Tibial artery (tissue), 4 donors: ENCODE data around the gene CEP72.

Experiments used
- DNase-seq, 2 donors: peaks; one replicate each; pipeline ENCODE4 v3.0.0-alpha.2; 2019
- H3K27ac ChIP-seq, 2 donors: fragments of 200-600 bp; sonication (generic) in 1 of 2; 1 replicate in 1 of 2; 2 replicates in 1 of 2; pipeline ENCODE4 v1.5.1; 2018 to 2019; ENCODE audit warnings: mild to moderate bottlenecking in 1 of 2
- H3K27me3 ChIP-seq, 2 donors: fragments of 200-600 bp; sonication (generic) in 1 of 2; one replicate each; pipeline versions ENCODE4 v1.5.1 to v1.6.0; 2016 to 2019
- H3K36me3 ChIP-seq, 3 donors: fragments of 200-600 bp; sonication (generic) in 2 of 3; one replicate each; pipeline ENCODE4 v1.5.1; 2016 to 2019; ENCODE audit warnings: mild to moderate bottlenecking in 2 of 3
- H3K4me1 ChIP-seq, 4 donors: fragments of 200-600 bp; sonication (generic) in 2 of 4; 1 replicate in 3 of 4; 2 replicates in 1 of 4; pipeline ENCODE4 v1.5.1; 2016 to 2019
- H3K4me3 ChIP-seq, 2 donors: fragments of 200-600 bp; sonication (generic) in 1 of 2; 1 replicate in 1 of 2; 2 replicates in 1 of 2; pipeline ENCODE4 v1.5.1; 2018 to 2019; ENCODE audit warnings: mild to moderate bottlenecking in 2 of 2
- H3K9me3 ChIP-seq, 3 donors: fragments of 200-600 bp; sonication (generic) in 1 of 3; one replicate each; pipeline ENCODE4 v1.5.1; 2016 to 2019
- CTCF ChIP-seq, 2 experiments: fragments of 200-600 bp in 1 of 2; fragments of 450-650 bp in 1 of 2; IDR thresholded peaks; one replicate each; pipeline ENCODE4 v1.5.1; 2017 to 2019; ENCODE audit warnings: antibody characterized with exemption in 2 of 2, mild to moderate bottlenecking in 1 of 2, moderate library complexity in 1 of 2
- intact Hi-C: fragments of 100-400 bp; cut with DNase I; formaldehyde crosslinking; loops from one replicate; pipeline ENCODE4 v1.15.0; 2023; ENCODE audit warnings: low total_unique reads

Gene CEP72

GRCh38 chr5:620152-620551 is 8.0 kb downstream of the CEP72 start:
- DNase-seq = peak in 1 of 2 donors; percentile 21
- no peak for TF ChIP-seq CTCF (IDR thresholded peaks at IDR 0.05)
- Histone ChIP-seq H3K36me3 (peaks cover 12 to 59% (median 21%) of the 10 kb centered on the region in 3 donors), H3K27me3 (no peaks in the 10 kb centered on the region), H3K27ac (no peak overlapping the region), H3K4me3 (no peak overlapping the region), H3K4me1 (no peaks in the 10 kb centered on the region), H3K9me3 (no peaks in the 10 kb centered on the region)
- intact Hi-C loops = no loop called here

GRCh38 chr5:620586-621180 is 8.5 kb downstream of the CEP72 start:
- peak in 1 of 2 donors; percentile 44 for DNase-seq
- no peaks in the 10 kb centered on the region for H3K27me3 ChIP-seq
- no peaks in the 10 kb centered on the region for H3K9me3 ChIP-seq
- no peak for TF ChIP-seq CTCF (IDR thresholded peaks at IDR 0.05)
- no peak overlapping the region for H3K4me3 ChIP-seq
- intact Hi-C loops = no loop called here
- no peaks in the 10 kb centered on the region for H3K4me1 ChIP-seq
- peaks cover 12 to 64% (median 21%) of the 10 kb centered on the region in 3 donors for H3K36me3 ChIP-seq
- H3K27ac ChIP-seq = no peak overlapping the region

GRCh38 chr5:621341-621761 is 9.2 kb downstream of the CEP72 start:
- H3K27ac ChIP-seq = no peak overlapping the region
- H3K36me3 ChIP-seq = peaks cover 12 to 71% (median 21%) of the 10 kb centered on the region in 3 donors
- DNase-seq = peak in 1 of 2 donors; percentile 45
- no peak for TF ChIP-seq CTCF (IDR thresholded peaks at IDR 0.05)
- H3K4me1 ChIP-seq = no peaks in the 10 kb centered on the region
- H3K4me3 ChIP-seq = no peak overlapping the region
- intact Hi-C loops = no loop called here
- H3K27me3 ChIP-seq = no peaks in the 10 kb centered on the region
- no peaks in the 10 kb centered on the region for H3K9me3 ChIP-seq

- no peaks in the 10 kb centered on the region for H3K4me1 ChIP-seq
- H3K27ac ChIP-seq = no peak overlapping the region
- H3K4me3 ChIP-seq = no peak overlapping the region
- no peaks in the 10 kb centered on the region for H3K9me3 ChIP-seq
- no peak for TF ChIP-seq CTCF (IDR thresholded peaks at IDR 0.05)
- peak in 1 of 2 donors; percentile 47 for DNase-seq
- intact Hi-C loops = no loop called here
- peaks cover 12 to 75% (median 21%) of the 10 kb centered on the region in 3 donors for H3K36me3 ChIP-seq
- H3K27me3 ChIP-seq = no peaks in the 10 kb centered on the region
Measured at GRCh38 chr5:622359-622758, 10.2 kb downstream of the CEP72 start.

GRCh38 chr5:622946-623522 is 10.9 kb downstream of the CEP72 start:
- H3K4me3 ChIP-seq = no peak overlapping the region
- TF ChIP-seq CTCF (IDR thresholded peaks at IDR 0.05) = no peak
- no peaks in the 10 kb centered on the region for H3K4me1 ChIP-seq
- H3K27me3 ChIP-seq = no peaks in the 10 kb centered on the region
- H3K36me3 ChIP-seq = peaks cover 12 to 79% (median 25%) of the 10 kb centered on the region in 3 donors
- no peaks in the 10 kb centered on the region for H3K9me3 ChIP-seq
- no peak overlapping the region for H3K27ac ChIP-seq
- intact Hi-C loops = no loop called here
- DNase-seq = no peak
